ENCODE measurements around the gene SARS2.
"Not testable (repeated sequence)": the region's sequence is repeated elsewhere in the genome, so short reads cannot be mapped to it uniquely, and the experiment has no call there.

SARS2 gene

DNA sequence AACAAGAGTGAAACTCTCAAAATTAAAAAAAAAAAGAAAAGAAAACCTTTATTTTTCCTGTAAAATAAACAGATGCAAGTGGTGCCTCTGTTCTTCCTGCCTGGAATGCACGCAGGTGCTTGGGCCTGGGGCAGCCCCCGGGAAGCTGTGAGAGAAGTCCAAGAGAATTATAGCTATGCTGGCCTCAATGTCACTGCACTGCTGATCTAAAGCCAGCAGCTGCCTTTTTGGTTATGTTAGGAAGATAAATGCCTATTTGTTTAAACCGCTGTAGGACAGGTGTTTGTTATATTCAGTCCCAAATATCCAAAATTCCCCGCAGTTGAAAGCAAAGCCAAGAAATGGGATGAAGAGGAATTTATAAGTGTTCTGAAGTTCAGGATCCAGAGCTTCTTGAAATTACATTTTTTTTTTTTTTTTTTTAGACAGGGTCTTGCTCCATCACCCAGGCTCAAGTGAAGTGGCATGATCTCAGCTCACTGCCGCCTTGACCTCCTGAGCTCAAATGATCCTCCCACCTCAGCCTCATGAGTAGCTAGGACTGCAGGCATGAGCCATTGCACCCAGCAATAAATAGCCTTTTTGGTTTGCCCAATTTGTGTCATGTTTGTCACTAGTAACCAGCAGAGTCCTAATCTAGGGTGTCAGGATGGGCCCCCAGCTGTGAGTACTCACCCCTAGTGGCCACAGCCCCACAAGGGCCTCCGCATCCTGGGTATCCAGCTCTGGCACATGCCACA is 54.7 kb downstream of the SARS2 start:
- no peaks in the 10 kb centered on the region for H3K27me3 ChIP-seq (ENCODE audit: control insufficient read depth, insufficient read depth, low read length)
- no peaks in the 10 kb centered on the region for H3K4me1 ChIP-seq (ENCODE audit: control insufficient read depth, insufficient read depth, low read length)
- H3K4me3 ChIP-seq (ENCODE audit: low read length), result no peak overlapping the region
- H3K9ac ChIP-seq (ENCODE audit: low read length), result no peak overlapping the region
- no peaks in the 10 kb centered on the region for H3K36me3 ChIP-seq (ENCODE audit: control insufficient read depth, insufficient read depth, low read length)
- no peak overlapping the region for H3K27ac ChIP-seq (ENCODE audit: low read depth, low read length)

DNA sequence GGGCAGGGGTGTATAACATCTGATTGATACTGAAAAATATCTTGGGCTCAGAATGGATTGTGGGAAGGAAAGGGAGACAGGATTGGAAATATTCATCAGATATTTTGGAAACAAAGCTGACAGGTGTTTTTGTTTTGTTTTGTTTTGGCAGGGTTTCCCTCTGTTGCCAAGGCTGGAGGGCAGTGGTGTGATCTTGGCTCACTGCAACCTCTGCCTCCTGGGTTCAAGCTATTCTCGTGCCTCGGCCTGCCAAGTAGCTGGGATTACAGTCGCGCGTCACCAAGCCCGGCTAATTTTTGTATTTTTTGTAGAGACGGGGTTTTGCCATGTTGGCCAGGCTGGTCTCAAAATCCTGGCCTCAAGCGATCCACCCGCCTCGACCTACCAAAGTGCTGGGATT is 57.2 kb downstream of the SARS2 start:
- H3K4me1 ChIP-seq (ENCODE audit: control insufficient read depth, insufficient read depth, low read length); H3K36me3 ChIP-seq (ENCODE audit: control insufficient read depth, insufficient read depth, low read length); H3K27ac ChIP-seq (ENCODE audit: low read depth, low read length); H3K4me3 ChIP-seq (ENCODE audit: low read length); H3K27me3 ChIP-seq (ENCODE audit: control insufficient read depth, insufficient read depth, low read length); H3K9ac ChIP-seq (ENCODE audit: low read length): not testable (repeated sequence)

DNA sequence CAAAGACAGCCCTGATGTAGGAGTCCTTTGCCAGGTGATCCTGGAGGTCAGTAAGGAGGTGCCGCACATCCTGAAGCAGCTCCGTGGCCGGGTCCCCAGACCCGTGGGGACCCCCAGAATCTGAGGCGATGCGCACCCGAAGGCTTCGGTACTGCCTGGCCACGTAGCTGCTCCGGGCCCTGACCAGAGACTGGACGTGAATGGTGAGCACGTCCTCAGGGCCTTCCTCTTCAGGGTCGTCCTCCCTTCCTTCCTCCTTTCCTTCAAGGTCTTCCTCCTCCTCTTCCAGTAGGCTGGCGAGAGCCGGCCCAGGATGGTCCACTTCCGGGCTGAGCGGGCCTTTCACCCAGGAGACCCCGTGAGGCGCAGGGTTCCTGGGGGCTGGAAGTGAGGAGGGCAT is 60.0 kb downstream of the SARS2 start:
- Histone ChIP-seq H3K4me1 (ENCODE audit: control insufficient read depth, insufficient read depth, low read length) (peaks cover 7% of the 10 kb centered on the region), H3K9ac (ENCODE audit: low read length) (no peak overlapping the region), H3K36me3 (ENCODE audit: control insufficient read depth, insufficient read depth, low read length) (no peaks in the 10 kb centered on the region), H3K4me3 (ENCODE audit: low read length) (no peak overlapping the region), H3K27ac (ENCODE audit: low read depth, low read length) (no peak overlapping the region), H3K27me3 (ENCODE audit: control insufficient read depth, insufficient read depth, low read length) (no peaks in the 10 kb centered on the region)

DNA sequence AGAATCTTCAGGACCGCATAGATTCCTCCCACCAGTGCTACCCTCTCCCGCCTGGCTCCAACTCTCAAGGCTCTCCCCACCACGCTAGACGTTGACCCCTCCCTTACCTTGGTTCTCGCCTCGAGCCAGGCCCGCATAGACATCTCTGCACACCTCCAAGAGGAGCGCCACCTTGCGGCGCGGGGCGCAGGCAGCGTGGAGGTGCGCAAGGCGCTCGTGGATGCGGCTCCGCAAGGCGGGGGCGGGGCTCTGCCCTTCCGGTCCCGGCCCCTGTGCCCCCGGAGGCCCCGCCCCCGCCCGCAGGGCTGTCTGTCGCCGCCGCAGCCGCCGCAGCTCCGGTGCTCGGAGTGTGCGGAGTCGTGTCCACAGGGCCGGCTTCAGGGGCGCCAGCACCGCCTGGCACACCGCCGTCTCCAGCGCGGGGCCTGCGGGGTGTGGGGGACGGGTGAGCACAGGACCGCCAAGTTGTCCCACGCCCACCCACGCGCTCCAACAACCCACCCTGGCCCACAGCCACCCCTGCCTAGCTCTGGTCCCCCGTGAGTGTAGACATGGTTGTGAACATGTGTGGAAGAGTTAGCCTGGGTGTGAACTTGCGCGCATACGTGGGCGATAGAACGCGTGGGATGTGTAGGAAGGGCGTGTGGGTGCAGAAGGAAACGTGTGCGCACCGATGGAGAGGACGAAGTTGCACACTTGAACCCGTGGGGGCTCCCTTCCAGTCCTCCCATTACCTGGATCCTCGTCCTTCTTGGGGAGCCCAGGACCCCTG is 60.5 kb downstream of the SARS2 start:
- Histone ChIP-seq H3K4me1 (ENCODE audit: control insufficient read depth, insufficient read depth, low read length) (peaks cover 7% of the 10 kb centered on the region), H3K9ac (ENCODE audit: low read length) (no peak overlapping the region), H3K27me3 (ENCODE audit: control insufficient read depth, insufficient read depth, low read length) (no peaks in the 10 kb centered on the region), H3K36me3 (ENCODE audit: control insufficient read depth, insufficient read depth, low read length) (no peaks in the 10 kb centered on the region), H3K27ac (ENCODE audit: low read depth, low read length) (no peak overlapping the region), H3K4me3 (ENCODE audit: low read length) (peak overlapping the region; percentile 60)

DNA sequence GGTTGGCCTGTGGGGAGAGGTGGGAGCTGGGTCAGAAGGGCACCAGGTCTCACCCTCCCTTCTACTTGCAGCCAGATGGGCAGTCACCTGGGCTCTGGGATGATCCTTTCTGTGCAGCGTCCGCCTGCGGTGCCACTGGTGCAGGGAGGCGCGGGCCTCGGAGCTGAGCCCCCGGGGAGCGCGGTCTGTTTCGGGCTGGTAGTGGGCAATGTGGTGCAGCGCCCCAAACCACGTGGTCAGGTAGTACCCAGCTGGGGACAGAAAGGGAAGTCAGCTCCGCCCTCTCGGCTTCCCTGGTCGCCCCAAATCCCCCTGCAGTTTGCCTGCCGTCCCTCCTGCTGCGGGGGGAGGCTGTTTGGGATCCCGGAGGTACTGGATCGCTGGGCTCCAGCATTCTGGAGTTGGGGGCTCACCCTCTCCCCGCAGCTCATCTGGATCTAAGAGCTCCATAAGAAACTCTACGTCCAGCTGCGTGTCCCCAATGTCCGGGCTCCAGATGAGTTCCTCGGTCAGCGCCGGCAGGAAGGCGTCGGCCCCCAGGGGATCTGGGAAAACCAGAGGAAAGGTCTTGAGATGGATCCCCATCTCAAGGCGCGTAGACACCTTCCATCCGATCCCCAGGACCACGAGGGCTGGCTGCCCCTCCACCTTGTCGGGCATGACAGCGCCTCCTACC is 61.3 kb downstream of the SARS2 start:
- peak overlapping the region; percentile 60 for H3K4me3 ChIP-seq (ENCODE audit: low read length)
- H3K9ac ChIP-seq (ENCODE audit: low read length), result peak overlapping the region; percentile 10
- no peaks in the 10 kb centered on the region for H3K27me3 ChIP-seq (ENCODE audit: control insufficient read depth, insufficient read depth, low read length)
- no peak overlapping the region for H3K27ac ChIP-seq (ENCODE audit: low read depth, low read length)
- H3K36me3 ChIP-seq (ENCODE audit: control insufficient read depth, insufficient read depth, low read length), result no peaks in the 10 kb centered on the region
- peaks cover 7% of the 10 kb centered on the region for H3K4me1 ChIP-seq (ENCODE audit: control insufficient read depth, insufficient read depth, low read length)

DNA sequence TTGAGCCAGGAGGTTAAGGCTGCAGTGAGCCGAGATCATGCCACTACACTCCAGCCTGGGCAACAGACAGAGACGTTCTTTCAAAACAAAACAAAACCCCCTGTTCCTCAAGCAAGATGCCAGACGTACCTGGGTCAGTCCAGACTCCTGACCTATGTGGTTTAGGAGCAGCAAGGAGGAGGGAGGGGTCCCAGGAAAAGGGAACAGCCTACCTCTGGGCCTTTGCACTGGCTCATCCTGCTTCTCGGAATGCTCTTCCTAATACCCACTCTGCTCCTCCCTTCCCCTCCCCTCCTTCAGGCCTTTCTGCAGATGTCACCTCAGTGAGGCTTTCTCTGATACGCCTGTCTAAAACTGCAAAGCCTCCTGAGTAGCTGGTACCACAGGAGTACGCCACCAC is 62.0 kb downstream of the SARS2 start:
- H3K9ac ChIP-seq (ENCODE audit: low read length), result no peak overlapping the region
- H3K4me1 ChIP-seq (ENCODE audit: control insufficient read depth, insufficient read depth, low read length), result peaks cover 7% of the 10 kb centered on the region
- H3K36me3 ChIP-seq (ENCODE audit: control insufficient read depth, insufficient read depth, low read length), result no peaks in the 10 kb centered on the region
- no peaks in the 10 kb centered on the region for H3K27me3 ChIP-seq (ENCODE audit: control insufficient read depth, insufficient read depth, low read length)
- peak overlapping the region; percentile 13 for H3K4me3 ChIP-seq (ENCODE audit: low read length)
- no peak overlapping the region for H3K27ac ChIP-seq (ENCODE audit: low read depth, low read length)

DNA sequence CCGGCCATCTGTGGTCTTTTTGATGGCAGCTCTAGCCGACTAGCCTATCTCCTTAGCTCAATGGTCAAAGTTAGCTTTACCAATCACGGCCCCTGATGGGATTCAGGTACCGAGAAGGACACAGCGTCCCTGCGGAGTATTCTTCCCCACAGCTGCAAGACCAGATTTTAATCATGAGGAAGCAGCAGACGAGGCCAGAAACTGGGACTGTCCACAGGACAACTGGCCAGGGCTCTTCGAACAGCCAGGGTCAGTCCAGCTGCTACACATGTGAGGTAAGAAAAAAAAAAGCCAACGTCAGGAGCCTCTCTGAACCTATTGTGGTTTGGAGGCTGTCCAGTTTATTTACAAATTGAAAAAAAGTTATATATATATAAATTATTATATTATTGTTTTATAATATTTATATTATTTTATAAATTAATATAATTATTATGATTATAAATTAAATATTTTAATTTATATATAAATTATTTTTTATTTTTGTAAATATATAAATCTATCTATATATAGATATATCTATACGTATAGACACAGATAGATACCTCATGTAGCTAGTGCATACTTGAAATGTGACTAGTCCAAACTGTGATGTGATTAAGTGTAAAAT is 63.3 kb downstream of the SARS2 start:
- Histone ChIP-seq H3K4me1 (ENCODE audit: control insufficient read depth, insufficient read depth, low read length) (peaks cover 7% of the 10 kb centered on the region), H3K27me3 (ENCODE audit: control insufficient read depth, insufficient read depth, low read length) (no peaks in the 10 kb centered on the region), H3K27ac (ENCODE audit: low read depth, low read length) (no peak overlapping the region), H3K36me3 (ENCODE audit: control insufficient read depth, insufficient read depth, low read length) (no peaks in the 10 kb centered on the region), H3K9ac (ENCODE audit: low read length) (no peak overlapping the region), H3K4me3 (ENCODE audit: low read length) (no peak overlapping the region)

All from rectal smooth muscle tissue (tissue), 1 donor.